ENCODE measurements around the gene GRIN3A. TPM values are rescaled to one million over a fixed set of nuclear protein-coding genes. Genes with fewer than 3 reads are reported as not detected.

GRIN3A gene
- total RNA-seq, 1 experiment from 2014 or later, result not detected

GRCh38 chr9:101587332-101588043, 151.0 kb downstream of the GRIN3A start:
- Histone ChIP-seq H3K23me2 (ENCODE audit: insufficient read length, low read depth, low read length, poor library complexity, severe bottlenecking) (no peaks in the 10 kb centered on the region), H3K9ac (ENCODE audit: extremely low read depth, insufficient read length, low read length) (no peak overlapping the region), H3K4me1 (ENCODE audit: insufficient read depth, low read length) (no peaks in the 10 kb centered on the region), H4K91ac (ENCODE audit: insufficient read length, low read depth, low read length) (no peak overlapping the region), H4K8ac (replicated peaks; ENCODE audit: insufficient read length, low read depth, low read length) (no peak overlapping the region), H2BK15ac (ENCODE audit: low read depth, low read length) (no peak overlapping the region), H3K27me3 (ENCODE audit: insufficient read depth, low read length) (no peaks in the 10 kb centered on the region), H3K27ac (ENCODE audit: insufficient read length, low read depth, low read length) (no peak overlapping the region), H2BK5ac (ENCODE audit: insufficient read length, low read length) (no peak overlapping the region), H3K4me2 (ENCODE audit: insufficient read depth, insufficient read length, low read length) (no peak overlapping the region), H4K20me1 (ENCODE audit: control insufficient read depth, insufficient read depth, insufficient read length) (no peaks in the 10 kb centered on the region), H2AK5ac (ENCODE audit: insufficient read length, low read length) (no peak overlapping the region), H3K9me3 (ENCODE audit: control insufficient read depth, low read depth, low read length) (no peaks in the 10 kb centered on the region), H3K14ac (ENCODE audit: insufficient read depth, low read length) (no peak overlapping the region), H2BK12ac (ENCODE audit: insufficient read length, low read depth, low read length) (no peak overlapping the region), H2BK120ac (ENCODE audit: low read depth, low read length, poor library complexity, severe bottlenecking) (no peak overlapping the region), H2AFZ (ENCODE audit: low read length) (no peak overlapping the region), H3T11ph (ENCODE audit: low read length) (no peak overlapping the region), H3K18ac (ENCODE audit: insufficient read length, low read depth, low read length) (no peak overlapping the region), H3K4ac (ENCODE audit: low read depth, low read length) (no peak overlapping the region), H3K79me2 (ENCODE audit: insufficient read depth, low read length) (no peaks in the 10 kb centered on the region), H2BK20ac (ENCODE audit: low read depth, low read length, poor library complexity, severe bottlenecking) (no peak overlapping the region), H3K79me1 (ENCODE audit: insufficient read depth, low read depth, low read length, poor library complexity, severe bottlenecking) (no peaks in the 10 kb centered on the region), H3K23ac (ENCODE audit: insufficient read length, low read depth, low read length) (no peak overlapping the region), H3K56ac (ENCODE audit: insufficient read length, low read depth, low read length) (no peak overlapping the region), H4K5ac (ENCODE audit: insufficient read length, low read depth, low read length) (no peak overlapping the region)
- Mint-ChIP-seq H3K4me3 (no peak overlapping the region), H3K27ac (no peak overlapping the region), H3K36me3 (ENCODE audit: insufficient read depth in 1 of 3, low read depth in 3 of 3) (no peaks in the 10 kb centered on the region), H3K27me3 (ENCODE audit: low read depth) (no peaks in the 10 kb centered on the region), H3K9me3 (no peaks in the 10 kb centered on the region; a peak in 1 of 5 replicates), H3K4me1 (peaks cover 16 to 17% of the 10 kb centered on the region in 2 experiments)
- WGBS (ENCODE audit: extremely low coverage, insufficient read length, low lambda C conversion rate), result no CpG with 5 or more reads among the region's 4 CpGs
- DNase-seq, result no peak
- no peak for TF ChIP-seq CTCF (conservative IDR thresholded peaks at IDR 0.05)

All from H9 (cell line).